OCI-LY7 (cell line): Measurements from ENCODE around the gene GPR132.

Source experiments
- EZH2phosphoT487 ChIP-seq: fragments of 200-600 bp; sonication (generic); IDR thresholded peaks from 2 replicates; pipeline ENCODE4 v1.6.1; 2018; ENCODE audit warnings: low read depth, borderline replicate concordance, mild to moderate bottlenecking, mixed run types, antibody characterized with exemption, low read length, moderate library complexity, mixed read lengths
- TF ChIP-seq, protein P1 (sequence below): fragments of 200-600 bp; sonication (generic); conservative IDR thresholded peaks from 2 replicates; pipeline ENCODE4 v1.5.1; 2014; ENCODE audit warnings: mild to moderate bottlenecking, antibody characterized with exemption, low read length, moderate library complexity, mixed read lengths

DNA sequence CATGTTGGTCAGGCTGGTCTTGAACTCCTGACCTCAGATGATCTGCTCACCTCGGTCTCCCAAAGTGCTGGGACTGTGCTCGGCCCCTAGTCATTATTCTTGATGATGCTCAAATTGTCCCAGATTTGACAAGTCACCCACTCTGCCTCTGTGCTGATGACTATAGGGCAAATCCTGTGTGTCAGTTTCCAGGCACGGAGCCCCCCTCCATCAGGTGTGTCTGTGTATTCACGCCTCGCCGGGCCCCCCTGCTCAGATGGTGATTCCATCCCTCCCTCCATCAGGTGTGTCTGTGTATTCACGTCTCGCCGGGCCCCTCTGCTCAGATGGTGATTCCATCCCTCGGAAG, 4.3 kb upstream of the GPR132 start:
- TF ChIP-seq, protein P1, sequence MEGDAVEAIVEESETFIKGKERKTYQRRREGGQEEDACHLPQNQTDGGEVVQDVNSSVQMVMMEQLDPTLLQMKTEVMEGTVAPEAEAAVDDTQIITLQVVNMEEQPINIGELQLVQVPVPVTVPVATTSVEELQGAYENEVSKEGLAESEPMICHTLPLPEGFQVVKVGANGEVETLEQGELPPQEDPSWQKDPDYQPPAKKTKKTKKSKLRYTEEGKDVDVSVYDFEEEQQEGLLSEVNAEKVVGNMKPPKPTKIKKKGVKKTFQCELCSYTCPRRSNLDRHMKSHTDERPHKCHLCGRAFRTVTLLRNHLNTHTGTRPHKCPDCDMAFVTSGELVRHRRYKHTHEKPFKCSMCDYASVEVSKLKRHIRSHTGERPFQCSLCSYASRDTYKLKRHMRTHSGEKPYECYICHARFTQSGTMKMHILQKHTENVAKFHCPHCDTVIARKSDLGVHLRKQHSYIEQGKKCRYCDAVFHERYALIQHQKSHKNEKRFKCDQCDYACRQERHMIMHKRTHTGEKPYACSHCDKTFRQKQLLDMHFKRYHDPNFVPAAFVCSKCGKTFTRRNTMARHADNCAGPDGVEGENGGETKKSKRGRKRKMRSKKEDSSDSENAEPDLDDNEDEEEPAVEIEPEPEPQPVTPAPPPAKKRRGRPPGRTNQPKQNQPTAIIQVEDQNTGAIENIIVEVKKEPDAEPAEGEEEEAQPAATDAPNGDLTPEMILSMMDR, result no peak
- no peak for TF ChIP-seq EZH2phosphoT487
